ENCODE measurements around the gene SLC39A7. TPM values are rescaled to one million over a fixed set of nuclear protein-coding genes. Genes with fewer than 3 reads are reported as not detected.

The SLC39A7 gene
- total and polyA plus RNA-seq, 2 of the 13 experiments (the other 11 are each of a cell fraction or from before 2014, with no cell fraction given): 142 to 229 TPM

DNA sequence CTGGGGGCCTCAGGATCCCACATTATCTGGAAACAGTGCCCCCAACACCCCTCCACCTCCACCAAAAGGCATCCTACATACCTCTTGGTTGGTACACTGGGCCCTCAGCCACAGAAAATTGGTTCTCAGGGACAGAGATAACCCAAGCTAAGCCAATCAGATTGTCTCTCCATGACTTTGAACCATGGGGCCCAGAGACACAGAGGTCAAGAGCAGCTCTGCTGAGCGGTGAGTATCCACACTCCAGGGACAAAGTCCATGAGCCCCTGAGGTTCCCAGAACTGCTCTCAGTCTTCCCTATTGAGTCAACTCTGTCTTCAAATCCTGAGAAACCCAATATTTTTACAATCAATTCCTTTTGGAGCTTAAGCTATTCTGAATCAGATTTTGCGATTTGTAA, 43.7 kb upstream of the SLC39A7 start (continued):
- TF ChIP-seq, protein P1, sequence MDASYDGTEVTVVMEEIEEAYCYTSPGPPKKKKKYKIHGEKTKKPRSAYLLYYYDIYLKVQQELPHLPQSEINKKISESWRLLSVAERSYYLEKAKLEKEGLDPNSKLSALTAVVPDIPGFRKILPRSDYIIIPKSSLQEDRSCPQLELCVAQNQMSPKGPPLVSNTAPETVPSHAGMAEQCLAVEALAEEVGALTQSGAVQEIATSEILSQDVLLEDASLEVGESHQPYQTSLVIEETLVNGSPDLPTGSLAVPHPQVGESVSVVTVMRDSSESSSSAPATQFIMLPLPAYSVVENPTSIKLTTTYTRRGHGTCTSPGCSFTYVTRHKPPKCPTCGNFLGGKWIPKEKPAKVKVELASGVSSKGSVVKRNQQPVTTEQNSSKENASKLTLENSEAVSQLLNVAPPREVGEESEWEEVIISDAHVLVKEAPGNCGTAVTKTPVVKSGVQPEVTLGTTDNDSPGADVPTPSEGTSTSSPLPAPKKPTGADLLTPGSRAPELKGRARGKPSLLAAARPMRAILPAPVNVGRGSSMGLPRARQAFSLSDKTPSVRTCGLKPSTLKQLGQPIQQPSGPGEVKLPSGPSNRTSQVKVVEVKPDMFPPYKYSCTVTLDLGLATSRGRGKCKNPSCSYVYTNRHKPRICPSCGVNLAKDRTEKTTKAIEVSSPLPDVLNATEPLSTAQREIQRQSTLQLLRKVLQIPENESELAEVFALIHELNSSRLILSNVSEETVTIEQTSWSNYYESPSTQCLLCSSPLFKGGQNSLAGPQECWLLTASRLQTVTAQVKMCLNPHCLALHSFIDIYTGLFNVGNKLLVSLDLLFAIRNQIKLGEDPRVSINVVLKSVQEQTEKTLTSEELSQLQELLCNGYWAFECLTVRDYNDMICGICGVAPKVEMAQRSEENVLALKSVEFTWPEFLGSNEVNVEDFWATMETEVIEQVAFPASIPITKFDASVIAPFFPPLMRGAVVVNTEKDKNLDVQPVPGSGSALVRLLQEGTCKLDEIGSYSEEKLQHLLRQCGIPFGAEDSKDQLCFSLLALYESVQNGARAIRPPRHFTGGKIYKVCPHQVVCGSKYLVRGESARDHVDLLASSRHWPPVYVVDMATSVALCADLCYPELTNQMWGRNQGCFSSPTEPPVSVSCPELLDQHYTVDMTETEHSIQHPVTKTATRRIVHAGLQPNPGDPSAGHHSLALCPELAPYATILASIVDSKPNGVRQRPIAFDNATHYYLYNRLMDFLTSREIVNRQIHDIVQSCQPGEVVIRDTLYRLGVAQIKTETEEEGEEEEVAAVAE (CRISPR knock-in tag; IDR thresholded peaks at IDR 0.05; ENCODE audit: borderline replicate concordance): peak; percentile 50; the same call in 1 of the 2 replicates
- peak; percentile 86; the same call in 1 of the 2 replicates for TF ChIP-seq SPEN (CRISPR knock-in tag; IDR thresholded peaks at IDR 0.05; ENCODE audit: low read depth)

DNA sequence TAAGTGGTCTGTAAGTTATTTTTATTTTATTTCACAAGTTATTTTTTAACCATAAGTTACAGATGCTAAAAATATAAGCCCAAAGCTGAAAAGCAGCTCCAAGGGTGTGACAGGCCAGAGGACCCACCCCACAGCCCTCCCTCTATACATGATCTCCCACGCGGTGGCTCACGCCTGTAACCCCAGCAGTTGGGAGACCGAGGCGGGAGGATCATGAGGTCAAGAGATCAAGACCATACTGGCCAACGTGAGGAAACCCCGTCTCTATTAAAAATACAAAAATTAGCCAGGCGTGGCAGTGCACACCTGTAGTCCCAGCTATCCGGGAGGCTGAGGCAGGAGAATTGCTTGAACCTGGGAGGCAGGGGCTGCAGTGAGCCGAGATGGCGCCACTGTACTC, 40.6 kb upstream of the SLC39A7 start:
- no peaks in the 10 kb centered on the region for H3K79me2 ChIP-seq (ENCODE audit: insufficient read depth, low read length)
- peaks cover 6 to 20% of the 10 kb centered on the region in 2 experiments; a peak in 4 of 5 replicates for H3K27me3 ChIP-seq (ENCODE audit: control insufficient read depth in 1 of 2, insufficient read depth in 2 of 2, low read length in 2 of 2)
- H3K4me2 ChIP-seq (ENCODE audit: low read depth, low read length): no peak overlapping the region
- no peak overlapping the region for H3K27ac ChIP-seq (ENCODE audit: extremely low read length, insufficient read depth, low read length)
- H4K20me1 ChIP-seq (ENCODE audit: insufficient read depth, low read length): no peaks in the 10 kb centered on the region
- intact Hi-C loops (cut with micrococcal nuclease; ENCODE audit: unreplicated experiment): loop anchor here (2.0 kb wide), 1 partner anchor 89 kb away; no protein-coding TSS in a partner anchor
- in situ Hi-C loops (cut with HindIII; ENCODE audit: extremely low pct_ligation_motif_present, low pct_unique_long_range_greater_than_20kb): loop anchor here (5.0 to 10.0 kb wide), 2 partner anchors 87 to 145 kb away; no protein-coding TSS in a partner anchor
- peaks cover 52% of the 10 kb centered on the region for H3K4me1 ChIP-seq (ENCODE audit: insufficient read depth, low read length)
- FAIRE-seq (no peak), ATAC-seq (no peak), DNase-seq (ENCODE audit: low spot score) (no peak)
- H2AFZ ChIP-seq (ENCODE audit: low read length): no peak overlapping the region
- ChIA-PET CTCF (ENCODE audit: low intra/inter-chr PET ratio, low total read pairs) (interaction anchor here (2.1 kb wide), 1 partner anchor 37 kb away, joined by 11 read pairs; no protein-coding TSS in a partner anchor), POLR2A (interaction anchor here (1.2 to 3.7 kb wide), 2 partner anchors 38 to 89 kb away, joined by 6 to 23 read pairs; no protein-coding TSS in a partner anchor)
- H3K4me3 ChIP-seq (replicated peaks in 1 of 3; ENCODE audit: insufficient read depth in 1 of 3, low read depth in 2 of 3, low read length in 3 of 3): no peak overlapping the region
- WGBS (ENCODE audit: low lambda C conversion rate): 69% methylated on average over 11 of the region's 11 CpGs
- no peaks in the 10 kb centered on the region for H3K36me3 ChIP-seq (replicated peaks in 1 of 2; ENCODE audit: control insufficient read depth in 1 of 2, insufficient read depth in 2 of 2, low read length in 2 of 2)
- H3K9me3 ChIP-seq (ENCODE audit: low read length): no peaks in the 10 kb centered on the region
- no peak overlapping the region for H3K9ac ChIP-seq (ENCODE audit: insufficient read depth, low read depth, low read length)
- no TSS peak for BruUV-seq (replicated peaks)
- TF ChIP-seq, protein P2, sequence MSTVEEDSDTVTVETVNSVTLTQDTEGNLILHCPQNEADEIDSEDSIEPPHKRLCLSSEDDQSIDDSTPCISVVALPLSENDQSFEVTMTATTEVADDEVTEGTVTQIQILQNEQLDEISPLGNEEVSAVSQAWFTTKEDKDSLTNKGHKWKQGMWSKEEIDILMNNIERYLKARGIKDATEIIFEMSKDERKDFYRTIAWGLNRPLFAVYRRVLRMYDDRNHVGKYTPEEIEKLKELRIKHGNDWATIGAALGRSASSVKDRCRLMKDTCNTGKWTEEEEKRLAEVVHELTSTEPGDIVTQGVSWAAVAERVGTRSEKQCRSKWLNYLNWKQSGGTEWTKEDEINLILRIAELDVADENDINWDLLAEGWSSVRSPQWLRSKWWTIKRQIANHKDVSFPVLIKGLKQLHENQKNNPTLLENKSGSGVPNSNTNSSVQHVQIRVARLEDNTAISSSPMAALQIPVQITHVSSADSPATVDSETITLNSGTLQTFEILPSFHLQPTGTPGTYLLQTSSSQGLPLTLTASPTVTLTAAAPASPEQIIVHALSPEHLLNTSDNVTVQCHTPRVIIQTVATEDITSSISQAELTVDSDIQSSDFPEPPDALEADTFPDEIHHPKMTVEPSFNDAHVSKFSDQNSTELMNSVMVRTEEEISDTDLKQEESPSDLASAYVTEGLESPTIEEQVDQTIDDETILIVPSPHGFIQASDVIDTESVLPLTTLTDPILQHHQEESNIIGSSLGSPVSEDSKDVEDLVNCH (CRISPR knock-in tag; IDR thresholded peaks at IDR 0.05): no peak
- TF ChIP-seq KAT7 (CRISPR knock-in tag; IDR thresholded peaks at IDR 0.05; ENCODE audit: borderline replicate concordance) (no peak), HCFC1 (IDR thresholded peaks at IDR 0.05; ENCODE audit: low read depth, low read length) (no peak), DMAP1 (CRISPR knock-in tag; IDR thresholded peaks at IDR 0.05) (no peak), ZKSCAN1 (IDR thresholded peaks at IDR 0.05; ENCODE audit: low read length) (no peak), SALL1 (CRISPR knock-in tag; IDR thresholded peaks at IDR 0.05) (no peak), KLF13 (CRISPR knock-in tag; IDR thresholded peaks at IDR 0.05) (no peak), NCOA2 (CRISPR knock-in tag; IDR thresholded peaks at IDR 0.05) (no peak)
- TF ChIP-seq, protein P3, sequence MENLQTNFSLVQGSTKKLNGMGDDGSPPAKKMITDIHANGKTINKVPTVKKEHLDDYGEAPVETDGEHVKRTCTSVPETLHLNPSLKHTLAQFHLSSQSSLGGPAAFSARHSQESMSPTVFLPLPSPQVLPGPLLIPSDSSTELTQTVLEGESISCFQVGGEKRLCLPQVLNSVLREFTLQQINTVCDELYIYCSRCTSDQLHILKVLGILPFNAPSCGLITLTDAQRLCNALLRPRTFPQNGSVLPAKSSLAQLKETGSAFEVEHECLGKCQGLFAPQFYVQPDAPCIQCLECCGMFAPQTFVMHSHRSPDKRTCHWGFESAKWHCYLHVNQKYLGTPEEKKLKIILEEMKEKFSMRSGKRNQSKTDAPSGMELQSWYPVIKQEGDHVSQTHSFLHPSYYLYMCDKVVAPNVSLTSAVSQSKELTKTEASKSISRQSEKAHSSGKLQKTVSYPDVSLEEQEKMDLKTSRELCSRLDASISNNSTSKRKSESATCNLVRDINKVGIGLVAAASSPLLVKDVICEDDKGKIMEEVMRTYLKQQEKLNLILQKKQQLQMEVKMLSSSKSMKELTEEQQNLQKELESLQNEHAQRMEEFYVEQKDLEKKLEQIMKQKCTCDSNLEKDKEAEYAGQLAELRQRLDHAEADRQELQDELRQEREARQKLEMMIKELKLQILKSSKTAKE (CRISPR knock-in tag; IDR thresholded peaks at IDR 0.05; ENCODE audit: borderline replicate concordance): no peak
- TF ChIP-seq, protein P4, sequence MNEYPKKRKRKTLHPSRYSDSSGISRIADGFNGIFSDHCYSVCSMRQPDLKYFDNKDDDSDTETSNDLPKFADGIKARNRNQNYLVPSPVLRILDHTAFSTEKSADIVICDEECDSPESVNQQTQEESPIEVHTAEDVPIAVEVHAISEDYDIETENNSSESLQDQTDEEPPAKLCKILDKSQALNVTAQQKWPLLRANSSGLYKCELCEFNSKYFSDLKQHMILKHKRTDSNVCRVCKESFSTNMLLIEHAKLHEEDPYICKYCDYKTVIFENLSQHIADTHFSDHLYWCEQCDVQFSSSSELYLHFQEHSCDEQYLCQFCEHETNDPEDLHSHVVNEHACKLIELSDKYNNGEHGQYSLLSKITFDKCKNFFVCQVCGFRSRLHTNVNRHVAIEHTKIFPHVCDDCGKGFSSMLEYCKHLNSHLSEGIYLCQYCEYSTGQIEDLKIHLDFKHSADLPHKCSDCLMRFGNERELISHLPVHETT (CRISPR knock-in tag; conservative IDR thresholded peaks at IDR 0.05): no peak
